ENCODE measurements around the gene RFC2. TPM values are rescaled to one million over a fixed set of nuclear protein-coding genes. Genes with fewer than 3 reads are reported as not detected.
A peak's percentile ranks its signal among the peaks of the same experiment; 100 is the strongest.

The RFC2 gene
- polyA plus RNA-seq, 1 of the 3 experiments (the other 2 are of a cell fraction) = 31.2 TPM

GRCh38 chr7:74289659-74290552 is 35.7 kb upstream of the RFC2 start (continued):
- TF ChIP-seq USF1 (IDR thresholded peaks at IDR 0.05; ENCODE audit: borderline replicate concordance, low read depth) (no peak), RFX5 (IDR thresholded peaks at IDR 0.05; ENCODE audit: low read length) (no peak), GABPA (IDR thresholded peaks at IDR 0.05; ENCODE audit: low read depth) (no peak), MXI1 (IDR thresholded peaks at IDR 0.05; ENCODE audit: low read depth, low read length) (no peak), MEF2A (IDR thresholded peaks at IDR 0.05; ENCODE audit: borderline replicate concordance, low read depth) (no peak), RAD21 (IDR thresholded peaks at IDR 0.05; ENCODE audit: low read length) (no peak), POLR2AphosphoS5 (IDR thresholded peaks at IDR 0.05; ENCODE audit: low read depth, low read length) (no peak), NRF1 (IDR thresholded peaks at IDR 0.05; ENCODE audit: low read depth, low read length) (no peak), JUND (IDR thresholded peaks at IDR 0.05) (no peak), TCF12 (IDR thresholded peaks at IDR 0.05) (no peak), YY1 (IDR thresholded peaks at IDR 0.05; ENCODE audit: low read depth) (no peak)

GRCh38 chr7:74289018-74289658 is 34.9 kb upstream of the RFC2 start, which contains the start of gene CLIP2:
TSS of gene CLIP2 (plus strand) at chr7:74289407. CDS start at chr7:74317547, 28,140 bp downstream.
- Histone ChIP-seq H3K27ac (ENCODE audit: low read depth in 2 of 2, low read length in 1 of 2) (peak within 1 kb of the TSS; percentile 65 to 68; a peak in 3 of 4 replicates), H3K4me1 (ENCODE audit: control insufficient read depth in 1 of 2, insufficient read depth in 2 of 2, low read depth in 1 of 2, low read length in 1 of 2) (peaks cover 11 to 28% of the 10 kb centered on the region in 2 experiments; a peak in 3 of 4 replicates), H3K9me2 (no peaks in the 10 kb centered on the region), H3K9me3 (no peaks in the 10 kb centered on the region), H4K20me1 (ENCODE audit: insufficient read depth) (peaks cover 38% of the 10 kb centered on the region), H3F3A (replicated peaks; ENCODE audit: insufficient read depth) (peaks cover 3% of the 10 kb centered on the region), H3K27me3 (ENCODE audit: insufficient read depth) (no peaks in the 10 kb centered on the region), H3K79me2 (ENCODE audit: insufficient read depth) (peaks cover 48% of the 10 kb centered on the region), H2AFZ (ENCODE audit: low read depth) (peak within 1 kb of the TSS; percentile 99), H3K4me3 (ENCODE audit: low read depth in 2 of 2, low read length in 1 of 2) (peak within 1 kb of the TSS; percentile 74 to 99), H3K4me2 (peak within 1 kb of the TSS; percentile 90), H3K36me3 (replicated peaks in 1 of 2; ENCODE audit: control insufficient read depth in 1 of 2, insufficient read depth in 2 of 2, low read length in 1 of 2) (no peaks in the 10 kb centered on the region), H3K9ac (peak within 1 kb of the TSS; percentile 96)
- DNase-seq = peak; percentile 99
- CTCF ChIA-PET = interaction anchor here (0.7 to 9.1 kb wide), 11 partner anchors 9 to 112 kb away, joined by 3 to 61 read pairs (median 5); no protein-coding TSS in a partner anchor
- WGBS (ENCODE audit: low lambda C conversion rate) = 2% methylated on average over 28 of the region's 67 CpGs
- POLR2A ChIA-PET = interaction anchor here (0.7 to 2.3 kb wide), 4 partner anchors 10 to 94 kb away, joined by 3 to 7 read pairs (median 4); partner anchors contain the start of gene RFC2
- TF ChIP-seq TAF1 (IDR thresholded peaks at IDR 0.05; ENCODE audit: borderline replicate concordance, low read depth, low read length) = peak; percentile 51; the same call in 1 of the 2 replicates
- no peak for TF ChIP-seq TEAD4 (IDR thresholded peaks at IDR 0.05; ENCODE audit: borderline replicate concordance, insufficient read depth)
- TF ChIP-seq FOXM1 (IDR thresholded peaks at IDR 0.05; ENCODE audit: low read depth) = no peak
- TF ChIP-seq RAD21 (IDR thresholded peaks at IDR 0.05; ENCODE audit: low read length) = 0 out of 2 replicates have a peak, but pooled peaks have one; percentile 10
- no peak for TF ChIP-seq NFIC (IDR thresholded peaks at IDR 0.05; ENCODE audit: borderline replicate concordance)
- no peak for TF ChIP-seq ZBTB33 (IDR thresholded peaks at IDR 0.05; ENCODE audit: borderline replicate concordance, low read depth)
- TF ChIP-seq IRF3 (IDR thresholded peaks at IDR 0.05; ENCODE audit: low read depth, low read length) = no peak
- no peak for TF ChIP-seq ELF1 (IDR thresholded peaks at IDR 0.05)
- no peak for TF ChIP-seq FOSL2 (IDR thresholded peaks at IDR 0.05; ENCODE audit: borderline replicate concordance, low read depth)
- peak; percentile 62 for TF ChIP-seq POLR2AphosphoS5 (IDR thresholded peaks at IDR 0.05; ENCODE audit: low read depth, low read length)
- TF ChIP-seq SMC3 (IDR thresholded peaks at IDR 0.05; ENCODE audit: low read depth, low read length) = peak; percentile 23; the same call in 1 of the 2 replicates
- TF ChIP-seq MEF2A (IDR thresholded peaks at IDR 0.05; ENCODE audit: borderline replicate concordance, low read depth) = no peak
- peak; percentile 44 for TF ChIP-seq NRF1 (IDR thresholded peaks at IDR 0.05; ENCODE audit: low read depth, low read length)
- TF ChIP-seq RXRA (IDR thresholded peaks at IDR 0.05; ENCODE audit: borderline replicate concordance, low read depth) = no peak
- TF ChIP-seq CTCF (IDR thresholded peaks at IDR 0.05) = no peak
- peak; percentile 12 for TF ChIP-seq CHD2 (IDR thresholded peaks at IDR 0.05; ENCODE audit: low read length, partially characterized antibody)
- no peak for TF ChIP-seq PBX3 (IDR thresholded peaks at IDR 0.05)
